ENCODE measurements around the gene CREB3L2. TPM values are rescaled to one million over a fixed set of nuclear protein-coding genes. Genes with fewer than 3 reads are reported as not detected.

CREB3L2 gene
- total RNA-seq, 1 experiment from 2014 or later = 18.1 TPM

- no peak for ATAC-seq
- Histone ChIP-seq H3K4me2 (ENCODE audit: low read length) (no peak overlapping the region), H3K27me3 (ENCODE audit: low read length) (no peaks in the 10 kb centered on the region), H3K27ac (ENCODE audit: low read length) (no peak overlapping the region), H3K9ac (ENCODE audit: low read length) (no peak overlapping the region), H3K36me3 (ENCODE audit: low read depth, low read length) (no peaks in the 10 kb centered on the region), H3K4me3 (ENCODE audit: low read length) (no peak overlapping the region), H3F3A (ENCODE audit: low read length, unreplicated experiment) (no peaks in the 10 kb centered on the region), H3K4me1 (ENCODE audit: insufficient read depth, low read length) (peaks cover 21% of the 10 kb centered on the region), H4K20me1 (ENCODE audit: low read length) (no peaks in the 10 kb centered on the region), H3K9me2 (replicated peaks; ENCODE audit: low read length) (no peaks in the 10 kb centered on the region), H3K9me3 (ENCODE audit: low read length) (no peaks in the 10 kb centered on the region), H3K79me2 (ENCODE audit: low read length) (peaks cover 80% of the 10 kb centered on the region), H2AFZ (ENCODE audit: low read length) (no peak overlapping the region)
- intact Hi-C loops (cut with micrococcal nuclease) = no loop called here
- POLR2A ChIA-PET (ENCODE audit: unreplicated experiment) = no interaction called here
- no peak for DNase-seq
- CTCF ChIA-PET = no interaction called here
- BruUV-seq (replicated peaks) = no TSS peak
- TF ChIP-seq EZH2 (IDR thresholded peaks at IDR 0.05; ENCODE audit: low read length, unreplicated experiment) (no peak), EZH2phosphoT487 (IDR thresholded peaks at IDR 0.05; ENCODE audit: borderline replicate concordance, low read length) (no peak), CTCF (conservative IDR thresholded peaks at IDR 0.05; ENCODE audit: low read depth, low read length) (no peak)
These were observed 5.0 kb downstream of the CREB3L2 start for GRCh38 chr7:137996871-137997270.

DNA sequence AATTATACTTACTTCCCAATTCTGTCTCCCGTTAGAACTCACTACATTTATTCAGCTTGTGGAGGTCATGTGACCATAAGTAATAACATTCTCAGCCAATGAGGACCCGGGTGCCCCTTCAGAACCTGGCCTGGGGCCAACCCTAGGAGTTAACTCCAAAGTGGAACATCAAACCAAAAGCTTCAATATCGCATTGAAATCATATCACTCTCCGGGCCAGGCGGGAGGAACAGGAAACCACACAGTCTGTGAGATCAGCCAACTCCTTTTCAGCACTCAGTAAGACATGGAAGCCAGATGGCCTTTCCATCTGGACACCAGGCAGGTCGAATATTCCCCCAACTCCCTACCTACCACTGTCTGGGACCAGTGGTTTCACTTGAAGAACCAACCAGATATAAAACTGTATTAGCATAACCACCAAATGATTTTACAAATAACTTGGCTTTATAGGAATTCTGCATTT lies 5.5 kb downstream of the CREB3L2 start:
- TF ChIP-seq EZH2phosphoT487 (IDR thresholded peaks at IDR 0.05; ENCODE audit: borderline replicate concordance, low read length) (no peak), CTCF (conservative IDR thresholded peaks at IDR 0.05; ENCODE audit: low read depth, low read length) (no peak), EZH2 (IDR thresholded peaks at IDR 0.05; ENCODE audit: low read length, unreplicated experiment) (no peak)
- Histone ChIP-seq H3F3A (ENCODE audit: low read length, unreplicated experiment) (no peaks in the 10 kb centered on the region), H3K9ac (ENCODE audit: low read length) (no peak overlapping the region), H2AFZ (ENCODE audit: low read length) (no peak overlapping the region), H3K27ac (ENCODE audit: low read length) (no peak overlapping the region), H4K20me1 (ENCODE audit: low read length) (no peaks in the 10 kb centered on the region), H3K4me3 (ENCODE audit: low read length) (no peak overlapping the region), H3K27me3 (ENCODE audit: low read length) (no peaks in the 10 kb centered on the region), H3K4me2 (ENCODE audit: low read length) (no peak overlapping the region), H3K79me2 (ENCODE audit: low read length) (peaks cover 76% of the 10 kb centered on the region), H3K4me1 (ENCODE audit: insufficient read depth, low read length) (peaks cover 21% of the 10 kb centered on the region), H3K9me2 (replicated peaks; ENCODE audit: low read length) (no peaks in the 10 kb centered on the region), H3K9me3 (ENCODE audit: low read length) (no peaks in the 10 kb centered on the region), H3K36me3 (ENCODE audit: low read depth, low read length) (no peaks in the 10 kb centered on the region)
- no peak for DNase-seq
- ChIA-PET CTCF (no interaction called here), POLR2A (ENCODE audit: unreplicated experiment) (no interaction called here)
- ATAC-seq = no peak
- intact Hi-C loops (cut with micrococcal nuclease) = no loop called here
- no TSS peak for BruUV-seq (replicated peaks)

DNA sequence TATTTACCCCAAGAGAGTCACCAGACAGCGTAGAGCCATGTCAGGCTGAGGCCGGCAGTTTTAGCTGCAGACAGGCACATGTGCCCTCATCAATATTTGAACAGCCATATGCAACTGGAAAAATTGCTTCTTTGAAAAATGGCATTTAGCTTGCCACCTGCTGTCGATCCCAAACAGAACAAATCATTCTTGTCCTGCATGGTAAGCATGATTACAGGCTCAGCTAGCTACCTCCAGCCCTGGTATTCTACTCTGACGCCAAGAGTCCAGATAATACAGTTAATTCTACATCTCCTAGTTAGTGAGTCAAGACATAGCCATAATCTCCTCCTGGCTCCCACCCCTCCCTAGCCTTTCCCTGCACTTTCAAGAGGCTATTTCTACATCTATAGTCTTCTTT lies 7.7 kb downstream of the CREB3L2 start:
- H2AFZ ChIP-seq (ENCODE audit: low read length) = no peak overlapping the region
- no peak overlapping the region for H3K4me2 ChIP-seq (ENCODE audit: low read length)
- BruUV-seq (replicated peaks) = no TSS peak
- H3K27ac ChIP-seq (ENCODE audit: low read length) = no peak overlapping the region
- no peaks in the 10 kb centered on the region for H3K27me3 ChIP-seq (ENCODE audit: low read length)
- no peak for TF ChIP-seq EZH2 (IDR thresholded peaks at IDR 0.05; ENCODE audit: low read length, unreplicated experiment)
- no peaks in the 10 kb centered on the region for H3K36me3 ChIP-seq (ENCODE audit: low read depth, low read length)
- ChIA-PET POLR2A (ENCODE audit: unreplicated experiment) (no interaction called here), CTCF (no interaction called here)
- no peaks in the 10 kb centered on the region for H3F3A ChIP-seq (ENCODE audit: low read length, unreplicated experiment)
- no peak overlapping the region for H3K9ac ChIP-seq (ENCODE audit: low read length)
- H4K20me1 ChIP-seq (ENCODE audit: low read length) = no peaks in the 10 kb centered on the region
- no peaks in the 10 kb centered on the region for H3K9me3 ChIP-seq (ENCODE audit: low read length)
- ATAC-seq = no peak
- no peak for DNase-seq
- intact Hi-C loops (cut with micrococcal nuclease) = no loop called here
- no peaks in the 10 kb centered on the region for H3K9me2 ChIP-seq (replicated peaks; ENCODE audit: low read length)
- no peak overlapping the region for H3K4me3 ChIP-seq (ENCODE audit: low read length)
- peaks cover 10% of the 10 kb centered on the region for H3K4me1 ChIP-seq (ENCODE audit: insufficient read depth, low read length)
- H3K79me2 ChIP-seq (ENCODE audit: low read length) = peaks cover 70% of the 10 kb centered on the region

Data from PC-3 (cell line).